Stimulated activated CD4-positive, alpha-beta T cell treated with anti-CD3 and anti-CD28 coated beads, Interleukin-4, amount 100 ng/mL, for 1 hour (primary cell): ENCODE results near the gene LMAN2.
"Not testable (repeated sequence)": the region's sequence is repeated elsewhere in the genome, so short reads cannot be mapped to it uniquely, and the experiment has no call there.

Experiments used
- DNase-seq: peaks from one replicate; pipeline ENCODE4 v3.0.0-alpha.2; 2020

Gene LMAN2

DNA sequence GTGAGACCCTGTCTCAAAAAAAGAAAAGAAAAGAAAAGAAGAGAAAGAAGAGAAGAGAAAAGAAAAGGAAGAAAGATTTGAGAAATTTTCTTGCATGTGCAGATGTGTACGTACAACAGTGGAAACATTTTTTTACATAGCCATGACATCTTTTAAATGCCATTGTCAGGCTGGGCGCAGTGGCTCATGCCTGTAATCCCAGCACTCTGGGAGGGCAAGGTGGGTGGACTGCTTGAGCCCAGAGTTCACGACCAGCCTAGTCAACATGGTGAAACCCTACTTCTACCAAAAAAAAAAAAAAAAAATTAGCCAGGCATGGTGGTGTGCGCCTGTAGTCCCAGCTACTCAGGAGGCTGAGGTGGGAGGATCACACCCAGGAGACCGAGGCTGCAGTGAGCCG is 6.6 kb downstream of the LMAN2 start:
- DNase-seq, result no peak

- no peak for DNase-seq
Observed at GRCh38 chr5:177343777-177344176, 7.7 kb downstream of the LMAN2 start.

- not testable (repeated sequence) for DNase-seq
Observed at GRCh38 chr5:177343000-177343399, 8.5 kb downstream of the LMAN2 start.

DNA sequence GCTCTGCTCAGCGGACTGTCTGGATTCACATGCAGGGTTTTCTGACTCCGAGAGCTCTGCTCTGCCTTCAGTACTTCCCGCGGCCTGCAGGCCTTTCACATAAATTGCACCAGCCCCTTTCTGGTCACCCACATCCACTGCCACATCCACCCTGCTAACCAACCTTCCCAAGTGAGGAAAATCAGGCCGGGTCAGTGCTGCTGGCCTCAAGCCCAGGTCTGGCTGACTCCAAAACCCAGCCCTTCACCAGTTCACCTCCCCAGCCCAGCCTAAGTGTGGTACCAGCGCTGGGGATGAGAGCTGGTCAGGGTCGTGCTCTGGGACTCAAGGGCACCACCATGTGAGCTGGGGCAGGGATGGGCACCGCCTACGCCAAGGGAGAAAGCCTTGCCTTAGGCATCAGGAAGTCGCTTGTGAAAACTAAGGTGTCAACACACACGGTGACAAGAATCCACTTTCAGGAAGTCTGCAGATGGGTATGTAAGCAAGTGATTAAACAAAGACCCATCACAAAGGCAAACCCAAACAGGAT is 12.3 kb downstream of the LMAN2 start:
- no peak for DNase-seq

DNA sequence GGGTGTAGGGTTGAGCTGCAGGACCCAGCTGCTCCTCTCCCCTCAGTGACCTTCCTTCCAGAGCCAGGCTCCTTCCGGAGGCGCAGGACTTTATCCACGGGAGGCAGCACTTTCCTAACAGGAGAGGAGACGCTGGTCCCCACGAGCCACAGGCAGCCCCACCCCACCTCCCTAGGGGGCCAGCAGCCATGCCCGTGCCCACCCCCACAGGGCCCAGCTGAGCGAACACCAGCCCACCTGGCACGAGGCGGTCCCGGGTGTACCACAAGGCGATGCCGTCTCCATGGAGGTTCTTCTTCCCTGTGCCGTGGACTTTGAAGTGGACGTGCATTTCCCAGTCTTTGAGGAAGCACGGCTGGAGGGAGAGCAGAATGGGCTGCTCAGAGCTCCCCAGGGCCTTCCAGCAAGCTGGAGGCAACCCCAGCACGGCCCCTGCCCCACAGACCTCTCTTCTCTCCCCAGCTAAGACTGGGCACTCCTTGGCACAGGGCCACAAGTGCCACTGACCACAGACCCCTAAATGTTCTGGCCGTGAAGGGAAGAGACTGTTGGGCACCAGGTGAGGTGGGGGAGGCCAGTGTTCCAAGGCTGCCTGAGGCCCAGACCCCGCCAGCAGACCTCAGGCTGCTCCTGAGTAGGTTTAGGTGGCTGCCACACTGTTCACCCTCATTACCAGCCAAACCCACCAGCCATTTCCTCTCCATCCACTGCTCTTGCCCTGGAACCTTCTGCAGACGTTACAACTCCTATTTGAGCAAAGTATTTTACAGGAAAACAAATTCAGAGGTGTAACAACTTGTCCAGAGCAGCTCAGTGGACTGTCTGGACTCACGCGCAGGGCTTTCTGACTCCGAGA is 13.0 kb downstream of the LMAN2 start:
- DNase-seq, result no peak

GRCh38 chr5:177336603-177337494 is 14.6 kb downstream of the LMAN2 start:
- no peak for DNase-seq

DNA sequence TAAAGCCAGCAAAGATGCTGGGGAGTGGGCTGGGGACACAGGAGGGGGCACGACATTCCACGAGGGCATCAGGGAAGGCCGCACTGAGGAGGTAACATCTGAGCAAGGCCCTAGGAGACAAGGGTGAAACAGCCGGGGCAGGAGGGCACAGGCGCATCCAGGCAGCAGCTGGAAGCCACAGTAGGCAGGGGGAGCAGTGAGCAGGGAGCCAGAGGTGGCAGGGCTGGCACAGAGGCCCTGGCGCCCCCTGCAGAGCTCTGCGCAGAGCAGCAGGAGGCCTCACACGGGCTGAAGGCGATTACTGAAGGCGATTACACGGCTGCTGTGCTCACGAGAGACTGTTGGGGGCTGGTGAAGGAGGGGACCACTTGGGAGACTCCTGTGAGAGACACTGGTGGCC is 15.4 kb downstream of the LMAN2 start:
- no peak for DNase-seq

DNA sequence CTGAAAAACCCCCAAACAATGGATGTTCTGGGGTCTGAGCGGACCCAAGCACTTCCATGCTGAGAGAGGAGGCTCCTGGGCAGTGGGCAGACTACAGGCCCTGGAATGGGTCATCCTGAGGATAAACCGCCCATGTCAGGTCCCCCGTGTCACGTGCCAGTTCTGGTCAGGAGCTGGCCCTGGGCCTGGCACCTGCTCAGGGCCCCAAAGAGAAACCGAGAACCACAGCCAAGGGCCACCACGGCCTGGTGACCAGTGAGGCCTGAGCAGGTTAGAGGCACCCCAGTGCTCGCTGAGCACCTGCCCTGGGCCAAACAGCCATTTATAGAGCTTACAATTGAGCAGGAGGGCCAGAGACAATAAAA is 15.8 kb downstream of the LMAN2 start:
- no peak for DNase-seq

DNA sequence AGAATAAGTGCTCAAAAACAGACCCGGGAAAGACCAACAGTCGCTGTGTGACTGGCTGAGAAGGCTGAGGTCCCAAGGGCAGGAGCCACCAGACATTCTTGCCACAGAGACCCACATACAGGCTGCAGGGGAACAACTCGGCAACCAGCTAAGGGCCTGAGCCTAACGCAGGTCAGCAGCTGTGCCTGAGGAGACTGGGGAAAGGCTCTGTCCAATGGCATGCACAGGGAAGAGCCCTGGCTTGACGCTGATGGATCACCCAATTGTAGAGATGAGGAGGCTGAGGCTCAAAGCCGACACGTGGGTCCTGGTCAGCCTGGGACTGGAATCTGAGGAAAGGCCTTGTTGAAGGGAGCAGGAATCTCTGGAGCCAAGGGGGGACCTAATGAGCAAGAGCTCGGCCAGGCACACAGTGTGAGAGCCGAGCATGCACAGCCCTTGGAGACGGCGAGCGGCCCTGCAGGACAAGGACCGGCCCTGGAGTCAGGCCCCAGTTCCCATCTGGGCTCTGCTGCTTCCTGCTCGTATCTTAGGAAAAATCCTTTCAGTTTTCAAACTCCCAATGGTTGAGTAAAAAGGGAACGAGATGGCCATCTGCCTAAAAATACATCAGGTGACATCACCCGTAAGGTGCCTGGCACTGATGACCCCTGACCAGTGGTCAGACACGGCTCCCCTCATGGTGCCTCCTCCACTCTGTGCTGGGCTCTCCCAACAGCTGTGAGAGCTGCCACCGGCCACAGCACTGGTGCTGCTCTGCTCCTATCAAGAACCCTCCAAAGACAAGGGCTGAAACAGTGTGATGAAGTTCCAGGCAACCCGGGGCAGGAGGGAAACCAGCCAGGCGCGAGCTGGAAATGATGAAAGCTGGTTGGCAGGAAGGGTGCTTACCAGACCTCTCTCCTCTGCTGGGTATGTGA is 16.4 kb downstream of the LMAN2 start:
- DNase-seq, result no peak

DNA sequence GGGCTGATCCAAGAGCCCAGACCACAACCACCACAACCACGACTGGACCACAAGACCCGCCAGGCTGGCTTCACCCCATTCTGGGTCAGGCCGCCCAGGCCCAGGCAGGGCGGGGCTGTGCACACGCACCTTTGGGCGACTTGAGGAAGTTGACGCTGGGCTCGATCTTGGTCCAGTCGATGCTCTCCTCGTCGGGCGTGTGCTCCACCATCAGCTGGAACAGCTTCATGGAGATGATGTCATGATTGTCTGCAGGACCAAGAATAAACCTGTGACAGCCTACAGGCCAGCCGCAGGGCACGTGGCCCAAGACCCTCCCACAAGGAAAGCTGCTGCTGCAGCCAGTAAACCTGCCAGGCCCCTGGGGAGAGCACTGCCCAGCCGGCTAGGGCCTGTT is 17.3 kb downstream of the LMAN2 start:
- DNase-seq, result no peak

GRCh38 chr5:177333420-177334154 is 17.9 kb downstream of the LMAN2 start:
- no peak for DNase-seq

- DNase-seq, result no peak
Observed at GRCh38 chr5:177332896-177333260, 18.6 kb downstream of the LMAN2 start.

DNA sequence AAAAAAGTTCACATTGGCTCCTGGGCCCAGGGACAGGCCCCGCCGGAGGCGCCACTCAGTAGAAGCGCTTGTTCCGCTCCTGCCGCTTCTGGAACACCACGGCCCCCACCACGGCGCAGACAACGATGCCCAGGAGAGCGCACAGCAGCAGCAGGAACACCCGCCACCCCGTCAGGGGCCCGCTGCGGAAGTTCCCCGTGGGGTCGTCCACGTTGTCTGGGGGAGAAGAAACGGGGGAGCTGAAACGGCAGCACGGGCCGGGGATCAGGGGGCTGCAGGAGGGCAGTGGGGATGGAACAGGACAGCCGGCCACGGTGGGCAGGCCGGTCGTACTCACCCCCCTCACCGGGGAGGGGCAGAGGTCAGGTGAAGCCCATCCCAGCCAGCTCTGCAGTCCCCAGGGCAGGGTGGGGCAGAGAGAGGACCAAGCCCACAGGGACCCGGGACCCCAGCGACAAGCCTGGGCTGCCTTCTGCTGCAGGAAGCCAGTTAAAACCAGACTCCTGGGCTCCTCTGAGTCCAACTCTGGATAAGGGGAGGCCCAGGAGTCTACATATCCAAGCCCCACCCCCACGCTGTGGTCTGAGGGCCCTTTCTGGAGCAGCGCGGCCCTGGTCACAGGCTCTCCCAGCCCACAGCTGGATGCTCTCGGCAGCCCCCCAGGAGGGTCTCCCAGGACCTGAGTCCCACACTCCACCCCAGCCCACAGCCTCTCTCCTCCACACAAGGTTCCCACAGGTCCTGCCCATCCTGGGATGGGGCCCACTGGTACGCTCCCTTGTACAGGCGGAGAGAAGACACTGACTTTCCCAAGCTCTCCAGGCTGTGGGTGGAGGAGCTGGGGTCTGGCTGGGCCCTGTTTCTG is 19.2 kb downstream of the LMAN2 start:
- DNase-seq, result no peak

DNA sequence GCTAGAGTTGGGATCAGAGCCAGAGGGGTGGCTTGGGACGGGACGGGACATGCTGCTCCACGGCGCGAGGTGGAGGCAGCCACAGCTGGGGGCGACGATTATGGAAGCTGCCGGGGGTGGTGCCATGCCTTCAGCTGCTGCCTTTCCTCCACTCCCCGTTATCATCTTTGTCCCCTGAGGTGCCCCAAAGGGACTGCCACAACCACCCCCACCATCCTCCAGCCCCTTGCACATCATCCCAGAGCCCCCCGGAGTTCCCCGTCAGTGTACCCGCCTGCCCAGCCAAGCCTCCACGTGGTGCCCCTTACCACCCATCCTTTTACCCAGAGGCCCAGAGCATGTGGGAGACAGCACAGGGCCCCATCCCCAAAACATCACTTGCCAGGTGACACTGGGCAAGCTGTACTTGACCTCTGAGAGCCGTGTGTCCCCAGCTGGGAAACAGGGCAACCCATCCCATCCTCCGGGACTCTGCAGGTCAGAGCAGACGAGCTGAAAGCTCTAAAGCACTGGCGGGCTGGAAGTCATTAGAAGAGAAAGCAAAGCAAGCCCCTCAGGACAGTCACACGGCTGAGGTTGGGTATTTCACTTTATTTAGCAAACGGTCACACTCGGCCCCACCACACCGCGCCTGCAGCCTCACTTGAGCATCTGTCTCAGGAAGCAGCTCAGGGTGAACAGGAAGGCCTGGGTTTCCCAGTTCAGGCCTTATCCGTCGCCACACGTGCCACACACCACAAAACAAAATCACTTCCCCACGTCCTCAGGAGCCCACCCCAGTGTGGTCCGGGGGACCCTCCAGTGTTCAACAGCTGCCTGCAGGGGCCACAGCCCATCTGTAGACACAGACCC is 20.3 kb downstream of the LMAN2 start:
- DNase-seq, result no peak

DNA sequence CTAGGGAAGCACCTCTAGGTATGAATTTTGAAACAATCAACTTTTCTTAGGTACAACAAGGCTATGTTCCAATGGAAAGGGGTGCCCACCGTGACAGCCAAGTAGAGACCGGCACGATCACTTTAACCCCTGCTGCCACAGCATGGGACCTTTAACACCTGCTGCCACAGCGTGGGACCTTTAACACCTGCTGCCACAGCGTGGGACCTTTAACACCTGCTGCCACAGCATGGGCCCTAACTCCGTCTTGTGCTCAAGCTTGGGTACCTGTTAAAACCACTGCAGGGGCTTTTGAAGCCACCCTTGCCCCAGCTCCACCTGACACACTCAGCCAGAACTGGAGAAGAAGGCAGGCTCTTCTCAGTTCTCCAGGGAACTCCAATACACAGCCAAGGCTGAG is 21.6 kb downstream of the LMAN2 start:
- DNase-seq, result no peak

DNA sequence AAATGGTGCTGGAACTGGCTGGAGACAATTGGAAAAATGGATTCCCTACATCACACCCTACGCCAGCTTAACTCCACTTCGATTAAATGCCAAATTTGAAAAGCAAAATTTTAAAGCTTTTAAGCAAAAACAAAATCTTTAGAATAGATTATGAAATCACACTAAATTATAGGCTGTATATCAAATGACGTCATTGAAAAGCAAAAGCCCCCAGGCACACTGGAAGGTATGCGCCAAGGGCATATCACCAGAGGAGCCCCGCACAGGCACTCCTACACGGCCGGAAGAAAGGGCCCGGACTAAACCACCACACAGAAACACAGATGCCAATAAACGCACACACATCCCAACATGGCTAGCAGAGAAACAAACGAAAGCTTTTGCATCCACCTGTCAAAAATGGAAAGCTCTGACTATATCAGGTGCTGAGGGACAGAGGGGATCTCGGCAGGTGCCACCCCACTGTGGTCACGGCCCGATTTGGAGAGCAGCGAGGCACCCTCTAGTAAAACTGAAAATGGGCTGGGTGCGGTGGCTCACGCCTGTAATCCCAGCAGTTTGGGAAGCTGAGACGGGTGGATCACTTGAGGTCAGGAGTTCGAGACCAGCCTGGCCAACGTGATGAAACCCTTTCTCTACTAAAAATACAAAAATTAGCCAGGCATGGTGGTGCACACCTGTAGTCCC is 22.8 kb downstream of the LMAN2 start:
- DNase-seq, result no peak

DNA sequence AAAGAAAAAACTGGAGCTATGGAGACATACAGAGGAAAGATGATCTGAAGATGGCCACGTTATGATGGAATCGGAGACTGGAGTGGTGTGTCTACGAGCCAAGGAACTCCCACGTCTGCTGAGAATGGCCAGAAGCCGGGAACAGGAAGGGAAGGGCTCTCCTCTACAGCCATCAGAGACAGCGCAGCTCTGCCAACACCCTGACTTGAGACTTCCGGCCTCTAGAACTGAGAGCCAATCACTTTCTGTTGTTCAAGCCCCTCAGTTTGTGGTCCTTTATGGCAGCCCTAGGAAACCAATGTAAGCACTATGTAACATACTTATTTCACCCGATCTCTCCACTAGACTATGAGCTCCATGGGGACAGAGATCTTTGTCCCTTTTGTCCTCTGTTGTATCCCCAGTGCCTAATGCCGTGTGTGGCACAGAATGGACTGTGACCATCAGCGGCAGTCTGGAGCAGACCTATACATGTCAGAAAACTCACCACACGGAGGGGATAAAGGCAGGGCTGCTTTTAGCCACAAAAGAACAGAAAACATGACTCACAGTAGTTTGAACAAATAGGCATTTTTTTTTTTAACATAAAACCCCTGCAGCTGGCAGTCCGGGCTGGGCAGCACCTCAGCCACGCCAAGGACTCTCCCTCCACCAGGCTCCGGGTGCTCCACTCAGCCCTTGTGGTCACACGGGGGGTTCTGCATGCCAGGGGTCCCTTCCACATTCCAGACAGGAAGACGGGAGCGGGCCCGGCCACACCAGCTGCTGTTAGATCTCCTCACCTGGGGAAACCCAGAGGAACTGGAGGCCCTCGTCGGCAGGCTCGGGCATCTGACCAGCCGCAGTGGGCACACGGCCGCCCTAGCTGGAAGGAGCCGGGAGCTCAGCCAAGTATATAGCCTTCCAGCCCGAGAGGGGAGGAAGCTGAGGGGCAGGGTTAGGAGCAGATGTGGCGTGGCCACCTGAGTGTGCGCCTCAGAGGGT is 23.6 kb downstream of the LMAN2 start:
- no peak for DNase-seq

GRCh38 chr5:177325868-177326381 is 25.5 kb downstream of the LMAN2 start:
- DNase-seq, result no peak
